H1 (cell line): ENCODE measurements around the gene TCP11X1. TPM values are rescaled to one million over a fixed set of nuclear protein-coding genes. Genes with fewer than 3 reads are reported as not detected.
"Not testable (repeated sequence)": the region's sequence is repeated elsewhere in the genome, so short reads cannot be mapped to it uniquely, and the experiment has no call there.

Source experiments
- CTCF ChIA-PET: fragments of 300-600 bp; sonication (Branson Sonifier 250); formaldehyde crosslinking; loops from one replicate; lab custom pipeline; 2021; ENCODE audit not compliant: partially characterized antibody; lab: Charles Lee
- POLR2A ChIA-PET: fragments of 300-600 bp; sonication (Branson Sonifier 250); formaldehyde crosslinking; loops from one replicate; lab custom pipeline; 2021; ENCODE audit warnings: inconsistent platforms; ENCODE audit not compliant: partially characterized antibody; lab: Charles Lee
- DNase-seq, 2 experiments: peaks; one replicate each; pipeline versions ENCODE4 v3.0.0 to v3.0.0-alpha.2; 2010 to 2022; ENCODE audit warnings: low spot score in 2 of 2, low read depth in 1 of 2, mixed read lengths in 1 of 2
- FAIRE-seq: peaks from 2 replicates; lab custom pipeline; 2011; peaks lifted over from hg19 to GRCh38; lab: Jason Lieb, UNC
- H2AFZ ChIP-seq: 2 replicates; pipeline ENCODE4 v1.8.1; 2012; ENCODE audit warnings: low read length, inconsistent platforms
- H2AK5ac ChIP-seq: 2 replicates; pipeline ENCODE4 v1.6.1; 2013; ENCODE audit warnings: low read depth, low read length
- H2BK120ac ChIP-seq: replicated peaks from 2 replicates; pipeline ENCODE3; 2013; ENCODE audit warnings: low read depth, low read length, inconsistent platforms
- H2BK12ac ChIP-seq: 2 replicates; pipeline ENCODE4 v1.6.1; 2013; ENCODE audit warnings: low read depth, low read length
- H2BK15ac ChIP-seq: 2 replicates; pipeline ENCODE4 v1.6.1; 2013; ENCODE audit warnings: low read length
- H2BK20ac ChIP-seq: 2 replicates; pipeline ENCODE4 v1.6.1; 2013; ENCODE audit warnings: low read length
- H2BK5ac ChIP-seq: 2 replicates; pipeline ENCODE4 v1.6.1; 2013; ENCODE audit warnings: low read depth, low read length
- H3K14ac ChIP-seq: 2 replicates; pipeline ENCODE4 v1.6.1; 2013; ENCODE audit warnings: inconsistent platforms; ENCODE audit not compliant: insufficient read length
- H3K18ac ChIP-seq: 2 replicates; pipeline ENCODE4 v1.6.1; 2013; ENCODE audit warnings: low read length; ENCODE audit errors: extremely low read depth
- H3K23ac ChIP-seq: 2 replicates; pipeline ENCODE4 v1.6.1; 2013; ENCODE audit warnings: inconsistent platforms; ENCODE audit not compliant: insufficient read length
- H3K23me2 ChIP-seq: 2 replicates; pipeline ENCODE4 v1.6.1; 2013; ENCODE audit warnings: low read depth, low read length
- H3K27ac ChIP-seq: 2 replicates; pipeline ENCODE4 v1.6.1; 2011; ENCODE audit warnings: low read depth, low read length, inconsistent platforms
- H3K27me3 ChIP-seq, 4 experiments: replicated peaks in 1 of 4; 1 replicate in 1 of 4; 2 replicates in 3 of 4; pipeline versions ENCODE4 v1.6.1 to v1.8.1; 2011 to 2013; ENCODE audit warnings: low read length in 3 of 4, mild to moderate bottlenecking in 3 of 4, inconsistent platforms in 2 of 4, mixed read lengths in 2 of 4, moderate library complexity in 1 of 4; ENCODE audit not compliant: control insufficient read depth in 3 of 4, insufficient read depth in 3 of 4; ENCODE audit errors: extremely low read depth in 1 of 4
- H3K36me3 ChIP-seq, 4 experiments: 2 replicates each; pipeline versions ENCODE4 v1.6.1 to v1.8.1; 2011 to 2013; ENCODE audit warnings: mild to moderate bottlenecking in 4 of 4, low read length in 3 of 4, moderate library complexity in 2 of 4, control low read depth in 1 of 4, inconsistent platforms in 1 of 4; ENCODE audit not compliant: insufficient read depth in 4 of 4, control insufficient read depth in 2 of 4
- H3K4ac ChIP-seq: replicated peaks from 2 replicates; pipeline ENCODE3; 2013; ENCODE audit warnings: low read length, low read depth, mixed read lengths, inconsistent platforms; ENCODE audit not compliant: insufficient read length
- H3K4me1 ChIP-seq, 4 experiments: replicated peaks in 1 of 4; 1 replicate in 1 of 4; 2 replicates in 3 of 4; pipeline versions ENCODE4 v1.6.1 to v1.8.1; 2011 to 2013; ENCODE audit warnings: low read length in 3 of 4, inconsistent platforms in 2 of 4, mixed read lengths in 1 of 4; ENCODE audit not compliant: insufficient read depth in 4 of 4, control insufficient read depth in 3 of 4
- H3K4me2 ChIP-seq, 2 experiments: 2 replicates each; pipeline versions ENCODE4 v1.6.1 to v1.8.1; 2011 to 2013; ENCODE audit warnings: low read depth in 2 of 2, low read length in 2 of 2, control low read depth in 1 of 2, inconsistent platforms in 1 of 2, mild to moderate bottlenecking in 1 of 2; ENCODE audit not compliant: insufficient read depth in 1 of 2
- H3K4me3 ChIP-seq, 4 experiments: fragments of 200-600, 300-600 bp in 1 of 4; sonication (generic), shearing (Covaris generic), sonication (Bioruptor Twin) in 1 of 4; 2 replicates each; pipeline versions ENCODE4 v1.5.1 to v1.8.1; 2011 to 2016; ENCODE audit warnings: low read length in 4 of 4, low read depth in 3 of 4, control low read depth in 2 of 4, inconsistent platforms in 2 of 4, mild to moderate bottlenecking in 2 of 4, mixed read lengths in 1 of 4, moderate library complexity in 1 of 4; ENCODE audit not compliant: insufficient read depth in 2 of 4; ENCODE audit errors: extremely low read depth in 1 of 4
- H3K56ac ChIP-seq: replicated peaks from 2 replicates; pipeline ENCODE3; 2013; ENCODE audit warnings: low read depth, mild to moderate bottlenecking, mixed read lengths, low read length, inconsistent platforms; ENCODE audit not compliant: insufficient read length
- H3K79me1 ChIP-seq: 2 replicates; pipeline ENCODE4 v1.6.1; 2013; ENCODE audit warnings: low read depth, low read length, control low read depth
- H3K79me2 ChIP-seq, 2 experiments: 2 replicates each; pipeline versions ENCODE4 v1.6.1 to v1.8.1; 2012 to 2013; ENCODE audit warnings: low read length in 2 of 2, mild to moderate bottlenecking in 2 of 2, inconsistent platforms in 1 of 2; ENCODE audit not compliant: insufficient read depth in 2 of 2, control insufficient read depth in 1 of 2
- H3K9ac ChIP-seq, 4 experiments: replicated peaks in 1 of 4; 1 replicate in 1 of 4; 2 replicates in 3 of 4; pipeline versions ENCODE4 v1.6.1 to v1.8.1; 2011 to 2013; ENCODE audit warnings: low read depth in 3 of 4, low read length in 3 of 4, control low read depth in 2 of 4, mild to moderate bottlenecking in 2 of 4, moderate library complexity in 2 of 4, inconsistent platforms in 1 of 4; ENCODE audit errors: extremely low read depth in 1 of 4
- H3K9me3 ChIP-seq, 2 experiments: 2 replicates each; pipeline versions ENCODE4 v1.6.1 to v1.8.1; 2012 to 2013; ENCODE audit warnings: mild to moderate bottlenecking in 2 of 2, moderate library complexity in 2 of 2, control low read depth in 1 of 2, inconsistent platforms in 1 of 2, low read depth in 1 of 2, low read length in 1 of 2, mixed read lengths in 1 of 2; ENCODE audit not compliant: insufficient read depth in 2 of 2
- H4K20me1 ChIP-seq, 2 experiments: replicated peaks in 1 of 2; 2 replicates each; pipeline versions ENCODE3 to v1.8.1; 2011 to 2013; ENCODE audit warnings: inconsistent platforms in 2 of 2, low read length in 2 of 2, mild to moderate bottlenecking in 1 of 2; ENCODE audit not compliant: insufficient read depth in 2 of 2, control insufficient read depth in 1 of 2
- H4K5ac ChIP-seq: 2 replicates; pipeline ENCODE4 v1.6.1; 2013; ENCODE audit warnings: low read length, low read depth, mixed read lengths, inconsistent platforms; ENCODE audit not compliant: insufficient read length
- H4K8ac ChIP-seq: 2 replicates; pipeline ENCODE4 v1.8.0; 2013; ENCODE audit warnings: mild to moderate bottlenecking, moderate library complexity, low read length, inconsistent platforms; ENCODE audit not compliant: insufficient read depth; ENCODE audit errors: extremely low read depth
- H4K91ac ChIP-seq: replicated peaks from 2 replicates; pipeline ENCODE3; 2013; ENCODE audit warnings: low read length, mixed read lengths, inconsistent platforms; ENCODE audit not compliant: insufficient read length
- WGBS, 2 experiments: shearing (Covaris generic) in 1 of 2; methylation state at CpG; one replicate each; pipeline versions ENCODE4 v1.1.6 to v1.1.7; 2013 to 2015; ENCODE audit warnings: low lambda C conversion rate in 2 of 2, mixed read lengths in 2 of 2, inconsistent platforms in 1 of 2, low coverage in 1 of 2, missing lambda C conversion rate in 1 of 2; ENCODE audit not compliant: insufficient replicate concordance in 2 of 2, insufficient coverage in 1 of 2, insufficient read length in 1 of 2; ENCODE audit errors: extremely low coverage in 1 of 2, missing lambda C conversion rate in 1 of 2; 5-methylcytosine and 5-hydroxymethylcytosine counted together
- polyA plus RNA-seq, 7 experiments: library from polyadenylated mRNA; depleted of rRNA in 3 of 7; stranded (reverse) in 5 of 7; unstranded in 2 of 7; fragments of >200 nt in 5 of 7; fragments of 200-250 nt in 2 of 7; gene quantifications; 1 replicate in 5 of 7; 2 replicates in 1 of 7; 4 replicates in 1 of 7; pipeline versions ENCODE4 v1.2.1 to v1.2.3, GENCODE V29; 2011 to 2013; ENCODE audit warnings: missing spikeins in 2 of 7, mixed read lengths in 2 of 7
- total RNA-seq: library from RNA; stranded (reverse); fragmentation: NEBNext Ultra II Directional; extraction: Animal tissue kit (Norgen Biotek cat#: 25700); gene quantifications from 2 replicates; pipeline ENCODE4 v1.2.1, GENCODE V29; 2021

Gene TCP11X1
- total and polyA plus RNA-seq, 2 of the 8 experiments (the other 6 are each of a cell fraction or from before 2014, with no cell fraction given), result not detected

DNA sequence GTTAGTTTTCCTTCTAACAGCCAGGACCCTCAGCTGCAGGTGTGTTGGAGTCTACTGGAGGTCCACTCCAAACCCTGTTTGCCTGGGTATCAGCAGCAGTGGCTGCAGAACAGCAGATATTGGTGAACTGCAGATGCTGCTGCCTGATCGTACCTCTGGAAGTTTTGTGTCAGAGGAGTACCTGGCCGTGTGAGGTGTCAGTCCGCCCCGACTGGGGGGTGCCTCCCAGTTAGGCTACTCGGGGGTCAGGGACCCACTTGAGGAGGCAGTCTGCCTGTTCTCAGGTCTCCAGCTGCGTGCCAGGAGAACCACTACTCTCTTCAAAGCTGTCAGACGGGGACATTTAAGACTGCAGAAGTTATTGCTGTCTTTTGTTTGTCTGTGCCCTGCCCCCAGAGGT lies 20.6 kb downstream of the TCP11X1 start:
- WGBS, 2 experiments, result no CpG with 5 or more reads among the region's 7 CpGs
- CTCF ChIA-PET, POLR2A ChIA-PET: not testable (repeated sequence)

DNA sequence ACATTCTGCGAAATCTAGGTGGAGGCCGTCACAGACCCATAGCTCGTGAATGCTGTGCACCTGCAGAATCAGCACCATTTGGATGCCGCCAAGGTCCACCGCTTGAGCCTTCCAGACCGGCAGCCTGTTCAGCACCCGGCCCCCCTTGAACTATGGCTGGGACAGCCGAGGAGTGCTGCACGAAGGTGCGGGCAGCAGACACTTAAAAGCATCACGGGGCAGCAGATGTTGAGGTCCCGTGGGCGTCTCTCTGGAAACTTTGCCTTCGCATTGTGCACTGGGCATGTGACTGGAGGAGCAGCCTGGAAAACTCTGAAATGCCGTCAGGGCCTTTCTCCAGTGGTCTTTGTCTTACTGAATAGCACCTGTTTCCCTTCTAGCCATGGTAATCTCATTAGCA lies 25.2 kb downstream of the TCP11X1 start:
- H3K4me3 ChIP-seq, H4K5ac ChIP-seq, H3K18ac ChIP-seq, H2AK5ac ChIP-seq, H2AFZ ChIP-seq, CTCF ChIA-PET, H3K9ac ChIP-seq, H3K56ac ChIP-seq, H3K9me3 ChIP-seq, H2BK20ac ChIP-seq, H3K27ac ChIP-seq, H3K4me2 ChIP-seq, DNase-seq, H4K8ac ChIP-seq, H3K79me2 ChIP-seq, H3K4ac ChIP-seq, H3K23ac ChIP-seq, H3K79me1 ChIP-seq, H2BK12ac ChIP-seq, H2BK15ac ChIP-seq, H3K14ac ChIP-seq, H3K27me3 ChIP-seq, H3K36me3 ChIP-seq, FAIRE-seq, POLR2A ChIA-PET, H3K23me2 ChIP-seq, H4K91ac ChIP-seq, H3K4me1 ChIP-seq, H4K20me1 ChIP-seq, H2BK120ac ChIP-seq, H2BK5ac ChIP-seq: not testable (repeated sequence)
- 91% methylated on average over 7 of the region's 15 CpGs; no CpG with 5 or more reads in 1 of the 2 experiments for WGBS, 2 experiments

More for the DNA sequence above, 20.6 kb downstream of the TCP11X1 start:
- not testable (repeated sequence) for H2BK20ac ChIP-seq, H3K9ac ChIP-seq, H3K23me2 ChIP-seq, H4K8ac ChIP-seq, H3K36me3 ChIP-seq, H3K14ac ChIP-seq, H3K4me1 ChIP-seq, H3K4me3 ChIP-seq, H2BK5ac ChIP-seq, H4K20me1 ChIP-seq, H2AK5ac ChIP-seq, H2BK15ac ChIP-seq, H3K4me2 ChIP-seq, FAIRE-seq, DNase-seq, H3K27ac ChIP-seq, H4K91ac ChIP-seq, H2BK120ac ChIP-seq, H3K9me3 ChIP-seq, H3K18ac ChIP-seq, H3K23ac ChIP-seq, H2BK12ac ChIP-seq, H3K56ac ChIP-seq, H3K27me3 ChIP-seq, H2AFZ ChIP-seq, H3K4ac ChIP-seq, H3K79me2 ChIP-seq, H4K5ac ChIP-seq, H3K79me1 ChIP-seq
